GM21367 (cell line): ENCODE measurements around the gene INSYN2B.

Source experiments
- ATAC-seq: cut with Tn5 transposase; IDR thresholded peaks from one replicate; pipeline ENCODE4 v1.9.1; 2021; ENCODE audit not compliant: unreplicated experiment

INSYN2B gene

DNA sequence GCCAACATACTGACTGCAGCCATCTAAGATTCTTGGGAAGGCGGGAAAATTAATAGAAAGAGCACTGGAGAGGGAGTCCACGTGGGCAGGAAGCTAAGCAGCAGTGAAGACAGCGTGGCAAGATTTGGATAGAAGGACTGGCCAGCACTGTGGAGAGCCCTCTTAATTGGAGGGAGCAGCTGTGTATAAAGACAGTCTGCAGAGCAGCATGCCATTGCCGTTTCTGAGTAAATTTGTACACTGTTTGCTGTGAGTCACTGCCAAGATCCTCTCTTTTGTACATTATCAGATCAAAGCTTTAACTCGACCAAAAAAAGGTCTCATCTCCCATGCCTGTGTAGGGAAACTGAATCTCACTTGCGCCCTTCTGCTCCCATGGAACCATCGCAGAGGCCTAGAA lies 45.3 kb downstream of the INSYN2B start:
- ATAC-seq, result no peak

DNA sequence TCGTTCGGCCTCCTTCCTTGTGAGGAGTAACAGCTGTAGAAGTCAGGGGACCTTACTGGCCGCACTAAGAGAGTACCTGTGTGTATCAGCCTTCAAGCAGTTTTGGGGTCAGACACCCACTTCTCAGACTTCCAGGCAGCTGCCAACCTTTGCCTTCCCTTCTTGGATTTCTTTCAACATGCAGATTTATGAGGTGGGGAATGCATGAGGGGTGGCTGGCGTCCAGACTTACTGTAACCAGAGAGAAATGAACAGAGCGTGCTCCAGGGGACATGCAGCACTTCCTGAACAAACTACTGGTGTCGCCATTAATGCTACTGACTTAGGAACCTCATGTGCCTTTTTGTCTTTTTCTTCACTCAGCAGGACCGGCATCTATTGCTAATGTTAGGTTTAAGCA lies 46.7 kb downstream of the INSYN2B start:
- ATAC-seq, result no peak

- ATAC-seq, result no peak
Measured at GRCh38 chr5:169933127-169933526, 47.2 kb downstream of the INSYN2B start.

DNA sequence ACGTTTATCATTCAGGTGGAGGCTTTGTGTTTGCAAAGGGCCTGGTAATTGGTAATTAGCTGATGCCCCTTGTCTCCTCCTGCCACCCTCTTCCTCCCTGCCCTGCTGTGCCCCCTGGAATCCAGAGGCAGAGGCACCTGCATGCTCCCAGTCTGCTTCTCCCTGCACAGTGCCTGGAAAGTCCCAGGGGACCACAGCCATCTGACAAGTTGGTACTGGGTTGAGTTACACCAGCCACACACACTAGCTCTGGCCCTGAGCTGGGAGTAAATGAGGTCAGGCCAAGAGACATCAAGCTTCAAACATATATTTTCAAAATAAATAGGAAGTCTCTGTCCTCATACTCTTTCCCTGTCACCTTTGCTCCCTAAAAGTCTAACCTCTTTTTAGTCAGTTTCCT lies 56.3 kb downstream of the INSYN2B start:
- ATAC-seq, result no peak

- ATAC-seq, result no peak
Measured at GRCh38 chr5:169922474-169922873, 57.8 kb downstream of the INSYN2B start.

DNA sequence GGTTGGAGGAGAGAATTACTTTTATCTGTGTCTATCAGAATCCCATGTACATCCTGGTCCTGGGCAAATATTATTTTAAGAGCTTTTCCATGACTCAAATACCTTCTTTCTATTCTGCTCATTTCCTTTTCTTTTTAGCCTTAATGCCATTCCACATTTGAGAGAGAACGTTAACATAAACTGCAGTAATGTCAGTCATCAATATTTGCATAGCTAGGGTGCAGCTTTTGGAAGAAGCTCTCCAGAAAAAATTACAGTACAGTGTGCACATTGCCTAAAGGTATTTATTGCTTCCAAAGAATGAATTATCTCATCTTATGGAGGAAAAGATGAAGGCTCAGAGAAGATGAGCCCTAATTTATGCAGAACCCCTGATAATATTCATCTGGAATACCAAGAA lies 58.3 kb downstream of the INSYN2B start:
- no peak for ATAC-seq

DNA sequence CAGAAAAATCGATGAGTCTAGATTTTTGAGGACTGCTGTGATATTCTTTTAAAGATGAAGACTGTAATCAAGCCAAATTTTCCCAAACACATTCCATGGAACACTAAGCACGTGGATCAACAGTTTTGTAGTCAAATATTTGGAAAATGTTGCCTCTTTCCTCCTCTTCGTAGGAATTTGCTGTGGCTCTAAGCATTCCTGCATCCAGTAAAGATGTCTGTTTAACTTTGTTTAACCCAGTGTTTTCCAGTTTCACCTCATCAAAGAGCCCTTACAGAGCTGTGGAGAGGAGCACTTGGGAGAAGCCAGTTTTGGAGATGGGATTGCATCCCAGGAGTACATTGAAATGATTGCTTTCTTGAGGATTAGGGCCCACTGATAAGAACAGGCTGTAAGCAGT lies 58.9 kb downstream of the INSYN2B start:
- no peak for ATAC-seq

DNA sequence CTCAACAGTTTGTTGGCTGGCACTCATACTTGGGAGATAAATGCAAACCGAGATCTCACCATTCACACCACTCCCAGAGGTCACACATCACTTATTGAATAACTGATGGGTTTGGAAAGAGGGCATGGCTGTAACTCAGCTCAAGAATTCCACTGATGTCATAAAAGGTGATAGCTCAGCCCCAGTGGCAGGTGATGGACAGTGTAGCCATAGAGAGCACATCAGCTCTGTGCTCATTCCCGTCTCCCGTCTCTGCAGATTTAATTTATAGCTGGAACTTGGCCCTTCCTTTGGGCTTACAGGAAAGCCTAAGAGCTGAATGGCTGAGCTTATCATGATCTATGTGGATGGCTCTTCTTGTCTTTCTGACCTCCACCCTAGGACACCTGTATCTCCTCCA lies 59.8 kb downstream of the INSYN2B start:
- ATAC-seq, result no peak

DNA sequence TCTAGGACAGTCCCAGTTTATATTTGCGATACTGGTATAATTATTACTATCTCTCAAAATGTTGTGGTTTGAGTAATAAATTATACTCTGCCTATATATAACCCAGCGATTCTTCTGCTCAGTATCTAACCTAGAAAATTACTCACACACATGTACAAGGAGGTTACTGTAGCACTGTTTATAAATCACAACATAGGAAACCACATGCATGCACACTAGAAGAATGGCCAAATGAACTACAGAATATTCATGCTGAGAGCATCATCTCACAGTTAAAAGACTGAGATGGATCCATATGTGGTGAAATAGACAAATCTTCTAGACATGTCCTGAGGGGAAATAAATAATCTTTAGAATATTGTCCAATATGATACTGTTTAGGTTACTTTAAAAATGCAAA lies 62.1 kb downstream of the INSYN2B start:
- ATAC-seq, result no peak

GRCh38 chr5:169917500-169917899 lies 62.8 kb downstream of the INSYN2B start:
- ATAC-seq, result no peak

DNA sequence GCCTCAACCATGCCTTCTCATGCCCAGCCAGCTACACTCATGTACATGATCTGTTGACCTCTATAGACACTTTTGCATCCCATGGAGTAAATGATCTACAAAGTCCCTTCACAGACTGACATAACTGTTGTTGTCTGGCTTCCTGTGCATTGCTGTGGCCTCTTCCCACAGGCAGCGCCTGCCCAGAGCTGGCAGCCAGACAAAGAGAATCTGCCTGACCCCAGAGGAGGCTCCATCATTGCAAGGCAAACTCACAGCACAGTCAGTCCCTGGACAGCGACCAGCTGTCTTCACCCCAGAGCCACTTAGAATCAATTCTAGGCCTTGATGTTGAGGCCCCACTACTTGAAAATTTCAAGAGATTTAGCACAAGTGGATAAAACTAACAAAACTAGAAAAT lies 65.5 kb downstream of the INSYN2B start:
- no peak for ATAC-seq

GRCh38 chr5:169913479-169913878 lies 66.8 kb downstream of the INSYN2B start:
- ATAC-seq, result no peak

DNA sequence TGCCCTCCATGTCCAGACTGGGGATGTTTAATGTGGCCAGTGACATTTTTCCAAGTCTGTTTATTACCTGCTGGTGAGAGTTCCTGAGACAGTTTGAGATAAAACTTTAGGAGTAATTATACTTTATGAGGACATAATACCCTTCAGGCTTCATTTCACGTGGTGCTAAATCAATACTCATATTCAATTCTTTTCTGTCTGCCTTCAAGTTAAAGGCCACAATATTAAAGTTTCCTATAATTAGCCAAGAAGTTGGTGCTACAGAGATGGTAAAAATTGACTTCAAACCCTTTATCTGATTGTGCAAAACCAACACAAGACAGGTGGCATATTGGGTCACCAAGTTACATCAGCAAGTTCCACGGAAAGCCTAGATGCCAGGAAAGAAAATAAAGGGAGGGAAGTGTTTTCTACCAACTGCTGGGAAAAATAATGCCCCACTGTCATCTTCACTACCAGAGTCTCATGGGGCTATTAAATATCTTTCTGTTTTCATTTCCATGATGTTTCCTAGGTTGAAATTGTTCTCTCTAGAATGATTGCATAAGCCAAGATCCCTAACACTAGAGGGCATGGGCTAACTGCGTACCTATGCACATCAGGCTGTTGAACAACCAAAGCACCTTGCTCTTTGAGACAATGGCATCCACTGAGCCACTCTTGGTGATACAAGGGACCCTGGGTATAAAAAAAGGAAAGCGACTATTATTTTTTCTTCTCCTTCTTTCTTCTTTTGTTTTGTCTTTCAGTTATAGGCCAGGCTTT lies 68.7 kb downstream of the INSYN2B start:
- no peak for ATAC-seq

DNA sequence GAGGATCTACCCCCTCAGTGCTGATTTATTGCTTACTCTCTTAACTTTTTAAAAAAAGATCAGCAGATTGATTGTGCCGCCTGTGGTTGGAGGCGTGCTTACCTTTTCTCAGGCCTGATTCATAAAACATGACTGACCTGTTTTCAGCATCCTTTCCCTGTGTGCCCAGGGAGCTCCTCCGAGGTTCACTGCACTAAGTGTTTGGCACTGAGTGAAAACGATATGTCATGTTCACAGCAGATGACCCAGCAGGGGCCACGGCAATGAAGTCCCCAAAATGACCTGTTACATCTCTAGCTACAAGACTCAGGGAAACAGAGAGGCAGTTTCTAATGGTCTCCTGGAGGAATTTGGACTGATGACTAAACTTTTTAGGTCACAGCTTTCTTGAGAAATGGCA lies 69.9 kb downstream of the INSYN2B start:
- no peak for ATAC-seq

- no peak for ATAC-seq
Measured at GRCh38 chr5:169909945-169910344, 70.3 kb downstream of the INSYN2B start.

DNA sequence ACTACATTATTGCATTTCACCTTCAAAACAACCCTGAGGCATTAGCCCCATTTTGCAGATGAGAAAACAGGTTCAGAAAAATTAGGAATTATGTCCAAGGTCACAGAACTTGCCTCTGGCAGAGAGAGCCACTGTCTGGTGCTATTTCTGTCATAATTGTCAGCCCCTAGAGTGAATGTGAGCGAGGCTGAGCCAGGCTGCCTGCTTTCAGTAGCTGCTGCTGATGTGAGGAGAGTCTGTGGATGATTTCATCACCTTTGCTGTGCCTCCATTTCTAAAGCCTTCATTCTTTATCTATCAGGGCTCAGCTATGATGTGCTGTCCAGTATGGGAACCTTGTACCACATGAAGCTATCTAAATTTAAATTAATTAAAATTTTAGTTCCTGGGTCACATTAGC lies 71.4 kb downstream of the INSYN2B start:
- ATAC-seq, result no peak

DNA sequence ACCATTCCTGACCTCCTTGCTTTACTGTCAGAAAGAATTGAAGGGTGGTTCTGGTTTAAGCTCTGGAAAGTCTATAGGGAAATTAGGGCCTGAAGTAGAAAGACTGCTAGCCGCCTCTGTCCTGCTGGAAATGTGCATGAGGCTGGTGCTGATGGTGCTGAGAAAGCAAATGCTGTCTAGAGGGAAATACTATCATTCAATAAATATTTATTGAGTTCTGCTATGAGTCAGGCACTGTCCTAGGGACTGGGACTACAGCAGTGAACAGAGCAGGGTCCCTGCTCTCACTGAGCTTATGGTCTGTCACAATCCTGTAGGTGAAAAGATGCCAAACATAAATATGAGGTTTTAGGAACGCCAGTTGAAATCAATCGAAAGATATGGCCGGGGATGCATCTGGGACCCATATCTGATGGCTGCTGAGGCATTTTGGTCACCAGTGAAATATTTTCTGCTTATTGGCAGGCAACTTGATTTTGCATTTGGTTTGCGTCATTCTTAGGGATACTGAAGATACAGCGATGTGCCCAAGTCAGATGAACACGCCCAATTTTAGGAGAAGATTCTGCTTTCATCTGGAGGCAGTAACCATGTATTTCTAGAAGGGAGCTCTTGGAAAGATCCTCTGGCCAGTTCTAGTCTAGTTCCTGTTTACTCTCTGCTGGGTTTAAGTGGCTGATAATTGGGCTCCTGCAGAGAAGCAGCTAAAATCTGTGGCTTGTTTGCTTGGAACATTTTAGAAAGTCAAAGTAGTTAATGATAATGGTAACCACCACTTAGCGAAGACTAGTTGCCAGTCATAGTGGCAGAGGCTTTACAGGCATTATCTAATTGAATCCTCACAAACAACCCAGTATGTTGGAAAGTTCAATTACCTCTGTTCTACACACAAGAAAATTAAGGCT lies 73.3 kb downstream of the INSYN2B start:
- ATAC-seq, result no peak

DNA sequence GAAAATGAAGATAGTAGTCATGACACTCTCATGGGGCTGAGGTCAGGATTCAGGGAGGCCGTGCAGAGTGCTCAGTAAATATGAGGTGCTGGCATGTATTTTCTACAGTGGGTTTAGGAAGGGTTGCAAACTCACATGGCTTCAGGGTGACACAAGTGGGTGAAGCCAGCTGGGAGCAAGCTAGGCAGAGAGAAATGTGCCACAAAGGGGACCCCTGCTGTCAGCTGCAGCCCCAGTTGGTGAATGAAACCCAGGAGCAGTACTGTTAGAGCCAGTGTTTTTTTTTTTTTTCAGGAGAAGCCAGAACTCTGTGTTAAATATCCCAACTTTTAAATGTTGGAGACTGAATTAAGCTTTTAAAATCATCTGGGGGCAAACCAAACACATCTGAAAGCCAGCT lies 75.3 kb downstream of the INSYN2B start:
- ATAC-seq, result no peak

DNA sequence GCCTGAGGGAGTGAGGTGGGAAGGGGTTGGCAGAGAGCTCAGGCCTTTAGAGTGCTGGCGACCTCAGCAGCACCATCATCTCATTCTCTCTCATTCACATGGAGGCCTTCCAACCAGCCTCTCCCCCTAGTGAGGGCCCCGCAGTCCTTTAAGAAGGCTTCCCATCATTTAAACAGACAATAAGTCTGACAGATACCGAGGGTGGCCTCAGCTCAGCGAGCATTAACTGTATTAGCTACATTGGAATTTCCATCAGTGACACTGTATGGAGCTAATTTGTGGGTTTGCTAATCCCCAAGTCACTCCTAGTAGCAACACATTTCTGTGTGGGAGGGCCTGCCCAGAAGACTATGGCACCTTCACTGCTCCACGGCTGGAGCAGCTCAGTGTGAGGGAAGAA lies 75.8 kb downstream of the INSYN2B start:
- ATAC-seq, result no peak

- ATAC-seq, result no peak
Measured at GRCh38 chr5:169904059-169904458, 76.2 kb downstream of the INSYN2B start.

DNA sequence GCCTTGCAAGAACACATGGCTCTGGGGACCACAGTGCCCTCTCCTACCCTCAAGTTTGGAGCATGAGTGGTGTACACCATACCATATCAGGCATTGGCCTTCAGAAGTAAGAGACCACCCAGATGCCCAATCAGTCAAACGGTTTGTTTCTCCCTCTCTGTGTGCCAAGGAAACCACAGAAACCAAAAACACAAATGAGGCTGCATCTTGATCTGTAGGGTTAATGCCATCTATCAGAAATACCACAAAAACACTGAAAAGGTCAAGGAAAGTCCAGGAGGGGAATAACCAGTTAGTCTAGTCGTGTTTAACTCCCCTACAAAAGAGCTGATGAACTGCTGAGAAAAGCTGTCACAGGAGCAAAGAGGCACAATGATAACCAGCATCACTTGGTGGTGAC lies 78.4 kb downstream of the INSYN2B start:
- no peak for ATAC-seq

DNA sequence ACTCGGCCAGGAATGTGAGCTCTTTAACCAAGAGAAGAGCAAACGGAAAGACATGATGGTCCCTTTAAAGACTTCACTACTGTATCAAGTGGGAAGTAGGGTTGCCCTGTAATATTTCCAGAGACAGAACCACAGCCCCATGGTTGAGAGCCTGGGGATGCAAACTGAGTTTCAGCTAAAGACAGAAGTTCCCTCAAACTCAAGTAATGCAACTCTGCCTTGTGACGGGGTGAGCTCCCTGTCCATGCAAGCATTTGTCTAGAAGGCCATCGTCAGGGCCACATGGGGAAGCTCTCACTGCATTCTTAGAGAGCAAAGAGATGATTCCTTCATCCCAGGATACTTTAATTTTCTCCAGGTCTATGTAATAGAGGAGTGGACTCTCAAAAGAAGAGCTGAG lies 82.8 kb downstream of the INSYN2B start:
- no peak for ATAC-seq
